NCI-H1436 treated with DMSO at 0.1 percent for 48 hours (cell line): ENCODE data around the gene VASN.

Experiments
- DNase-seq: peaks from one replicate; lab custom pipeline; 2025; lab: John Stamatoyannopoulos, UW

Gene VASN

DNA sequence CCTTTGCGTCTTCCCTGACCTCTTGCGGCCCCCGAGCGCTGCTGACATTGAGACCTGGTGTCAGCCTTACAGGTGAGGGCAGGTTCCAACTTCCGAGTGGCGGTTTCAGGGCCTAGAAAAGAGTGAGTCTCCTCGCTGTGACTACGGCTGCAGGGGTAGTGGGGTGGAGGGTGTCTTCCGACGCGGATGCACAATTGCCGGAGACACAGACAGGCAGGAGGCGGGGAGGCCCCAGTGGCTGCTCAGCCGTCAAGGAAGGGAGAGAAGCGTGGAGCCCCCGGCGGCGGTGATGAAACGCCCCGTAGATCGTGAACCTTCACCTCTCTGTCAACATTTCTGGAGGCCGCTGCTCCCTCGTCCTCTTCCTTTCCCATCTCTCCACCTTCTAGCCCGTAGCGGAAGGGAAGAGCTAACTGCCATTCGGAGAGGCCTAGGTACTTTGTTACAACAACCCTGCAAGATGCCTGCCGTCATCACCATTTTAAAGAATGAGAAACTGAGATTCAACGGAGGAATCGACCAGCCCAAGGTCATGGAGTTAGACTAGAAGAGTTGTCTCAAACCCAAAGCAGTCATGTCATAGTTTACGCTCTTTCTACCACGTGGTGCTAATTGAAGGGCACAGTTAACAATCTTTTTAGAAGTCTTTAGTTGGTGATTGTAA lies 54.5 kb downstream of the VASN start:
- no peak for DNase-seq

DNA sequence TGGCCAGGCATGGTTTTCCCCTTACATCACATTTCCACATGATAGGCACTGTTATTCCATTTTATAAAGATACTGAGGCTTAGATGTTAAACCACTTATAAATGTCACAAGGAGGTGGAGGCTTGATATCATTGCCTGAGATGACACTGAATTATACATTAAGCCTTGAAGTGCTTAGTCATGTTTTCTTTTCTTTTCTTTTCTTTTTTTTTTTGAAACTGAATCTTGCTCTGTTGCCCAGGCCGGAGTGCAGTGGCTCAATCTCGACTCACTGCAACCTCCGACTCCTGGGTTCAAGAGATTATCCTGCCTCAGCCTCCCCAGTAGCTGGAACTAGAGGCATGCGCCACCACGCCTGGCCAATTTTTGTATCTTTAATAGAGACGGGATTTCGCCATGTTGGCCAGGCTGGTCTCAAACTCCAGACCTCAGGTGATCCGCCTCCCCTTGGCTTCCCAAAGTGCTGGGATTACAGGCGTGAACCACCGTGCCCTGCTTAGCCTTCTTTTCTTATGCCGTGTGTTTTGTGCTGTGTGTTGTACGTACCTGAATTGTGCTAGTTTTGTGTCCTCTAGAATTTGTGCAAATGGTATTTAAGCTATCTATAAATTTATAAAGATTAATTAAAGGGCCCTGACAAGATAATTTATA lies 55.2 kb downstream of the VASN start:
- no peak for DNase-seq

GRCh38 chr16:4428500-4428899 lies 56.9 kb downstream of the VASN start:
- DNase-seq, result no peak

GRCh38 chr16:4431023-4431422 lies 59.4 kb downstream of the VASN start:
- DNase-seq, result no peak
